Gastrocnemius medialis (tissue), 4 donors: ENCODE measurements around the gene AFP. TPM values are rescaled to one million over a fixed set of nuclear protein-coding genes. Genes with fewer than 3 reads are reported as not detected.

Experiments used
- ATAC-seq, 2 donors: fragments of 150-250 bp; one replicate each; pipeline ENCODE4 v1.9.1; 2016
- DNase-seq, 2 donors: peaks; one replicate each; pipeline ENCODE4 v3.0.0-alpha.2; 2019
- H3K27ac ChIP-seq, 4 donors: fragments of 200-600 bp; sonication (generic); 1 replicate in 1 of 4; 2 replicates in 3 of 4; pipeline ENCODE4 v1.5.1; 2016 to 2018; ENCODE audit warnings: mild to moderate bottlenecking in 2 of 4, moderate library complexity in 1 of 4
- H3K27me3 ChIP-seq, 3 donors: fragments of 200-600 bp; sonication (generic) in 2 of 3; 1 replicate in 1 of 3; 2 replicates in 2 of 3; pipeline versions ENCODE4 v1.5.1 to v1.6.0; 2016 to 2019; ENCODE audit warnings: mild to moderate bottlenecking in 1 of 3, moderate library complexity in 1 of 3
- H3K36me3 ChIP-seq, 2 donors: fragments of 200-600 bp; sonication (generic) in 1 of 2; one replicate each; pipeline ENCODE4 v1.5.1; 2017 to 2018
- H3K4me1 ChIP-seq, 2 donors: fragments of 200-600 bp; sonication (generic) in 1 of 2; one replicate each; pipeline ENCODE4 v1.5.1; 2016 to 2017; ENCODE audit warnings: mild to moderate bottlenecking in 2 of 2
- H3K4me3 ChIP-seq, 4 donors: fragments of 200-600 bp; sonication (generic) in 3 of 4; 1 replicate in 1 of 4; 2 replicates in 3 of 4; pipeline ENCODE4 v1.5.1; 2016 to 2019; ENCODE audit warnings: mild to moderate bottlenecking in 2 of 4
- H3K9me3 ChIP-seq, 3 donors: fragments of 200-600 bp; sonication (generic) in 2 of 3; 1 replicate in 1 of 3; 2 replicates in 2 of 3; pipeline ENCODE4 v1.5.1; 2016 to 2019
- CTCF ChIP-seq, 5 experiments: fragments of 450-650 bp in 3 of 5; fragments of 200-600 bp in 2 of 5; sonication (generic) in 2 of 5; IDR thresholded peaks in 4 of 5; conservative IDR thresholded peaks in 1 of 5; 1 replicate in 4 of 5; 2 replicates in 1 of 5; pipeline ENCODE4 v1.5.1; 2016 to 2019; ENCODE audit warnings: antibody characterized with exemption in 5 of 5, mild to moderate bottlenecking in 3 of 5, moderate library complexity in 3 of 5
- POLR2A ChIP-seq, 2 donors: fragments of 450-650 bp; IDR thresholded peaks; one replicate each; pipeline ENCODE4 v1.6.1; 2017; ENCODE audit warnings: antibody characterized with exemption in 2 of 2, mild to moderate bottlenecking in 2 of 2, moderate library complexity in 2 of 2
- in situ Hi-C, 4 donors: fragments of 200-750 bp; cut with MboI; loops; one replicate each; pipeline versions ENCODE4 v1.15.0 to v1.8.0; 2017; ENCODE audit warnings: low sequenced_read_pairs in 4 of 4
- intact Hi-C: fragments of 100-400 bp; cut with DNase I; formaldehyde crosslinking; loops from one replicate; pipeline ENCODE4 v1.15.1; 2023; ENCODE audit warnings: low total_unique reads
- total RNA-seq, 4 donors: library from RNA; depleted of rRNA; stranded (reverse); fragments of >200 nt; gene quantifications; one replicate each; pipeline versions ENCODE4 v1.1.0 to v1.2.3, GENCODE V29; 2016

The AFP gene
- total RNA-seq, 4 donors from 2014 or later = not detected

- no peaks in the 10 kb centered on the region for H3K36me3 ChIP-seq
- H3K4me1 ChIP-seq = no peaks in the 10 kb centered on the region
- DNase-seq (no peak), ATAC-seq (no peak)
- no peaks in the 10 kb centered on the region for H3K9me3 ChIP-seq
- H3K27ac ChIP-seq = no peak overlapping the region
- no peak for TF ChIP-seq POLR2A (IDR thresholded peaks at IDR 0.05)
- TF ChIP-seq CTCF (IDR thresholded peaks at IDR 0.05 in 4 of 5, conservative IDR thresholded peaks at IDR 0.05 in 1 of 5) = no peak
- intact Hi-C loops (no loop called here), in situ Hi-C loops (no loop called here)
- H3K27me3 ChIP-seq = no peaks in the 10 kb centered on the region
- H3K4me3 ChIP-seq = peak overlapping the region in 1 of 4 donors; percentile 31
Measured at GRCh38 chr4:73499996-73500765, 64.2 kb downstream of the AFP start.

GRCh38 chr4:73501664-73502265 is 65.7 kb downstream of the AFP start:
- H3K27ac ChIP-seq = no peak overlapping the region
- no peak for DNase-seq
- TF ChIP-seq CTCF (IDR thresholded peaks at IDR 0.05 in 4 of 5, conservative IDR thresholded peaks at IDR 0.05 in 1 of 5) (no peak), POLR2A (IDR thresholded peaks at IDR 0.05) (no peak)
- no peak for ATAC-seq
- H3K9me3 ChIP-seq = no peaks in the 10 kb centered on the region
- H3K4me1 ChIP-seq = no peaks in the 10 kb centered on the region
- H3K36me3 ChIP-seq = no peaks in the 10 kb centered on the region
- in situ Hi-C loops = no loop called here
- no peaks in the 10 kb centered on the region for H3K27me3 ChIP-seq
- H3K4me3 ChIP-seq = no peak overlapping the region
- intact Hi-C loops = no loop called here

- no peak for ATAC-seq
- Histone ChIP-seq H3K36me3 (no peaks in the 10 kb centered on the region), H3K27ac (no peak overlapping the region), H3K27me3 (no peaks in the 10 kb centered on the region), H3K4me1 (no peaks in the 10 kb centered on the region), H3K9me3 (no peaks in the 10 kb centered on the region), H3K4me3 (no peak overlapping the region)
- DNase-seq = no peak
- TF ChIP-seq CTCF (IDR thresholded peaks at IDR 0.05 in 4 of 5, conservative IDR thresholded peaks at IDR 0.05 in 1 of 5) (no peak), POLR2A (IDR thresholded peaks at IDR 0.05) (no peak)
- intact Hi-C loops (no loop called here), in situ Hi-C loops (no loop called here)
Measured at GRCh38 chr4:73505567-73505966, 69.5 kb downstream of the AFP start.

Other genes with a start within 250 kb of the AFP start
- gene ANKRD17, start 177.4 kb upstream of the AFP start, total RNA-seq = 10 to 100 TPM; 40.8 to 68.5 (median 54.8) TPM
- gene ALB, start 31.9 kb upstream of the AFP start, total RNA-seq = 100 to 1,000 TPM in 1 of 4 donors, 10 to 100 TPM in 1, not detected in 2; 67.3 to 166 TPM
- under 1 TPM in 2 of 4 donors, not detected in 2; 0.29 to 0.55 TPM for gene AFM, start 45.5 kb downstream of the AFP start, total RNA-seq
- under 1 TPM in 2 of 4 donors, not detected in 2; 0.15 to 0.27 TPM for gene RASSF6, start 184.2 kb downstream of the AFP start, total RNA-seq